ENCODE measurements around the gene P4HB.

P4HB gene

GRCh38 chr17:81815646-81815986 lies 44.7 kb downstream of the P4HB start:
- Histone ChIP-seq H3K4me3 (ENCODE audit: low read depth, low read length) (no peak overlapping the region), H3K4me1 (ENCODE audit: control insufficient read depth, insufficient read depth, low read length) (peaks cover 11% of the 10 kb centered on the region), H3K27ac (ENCODE audit: extremely low read depth, low read depth, low read length) (peak overlapping the region; percentile 64), H3K9me3 (ENCODE audit: control insufficient read depth, insufficient read depth, low read depth, low read length) (no peaks in the 10 kb centered on the region), H3K36me3 (ENCODE audit: control insufficient read depth in 2 of 2, insufficient read depth in 1 of 2, low read length in 2 of 2) (no peaks in the 10 kb centered on the region)
- POLR2A ChIA-PET = interaction anchor here (0.6 to 1.3 kb wide), 4 partner anchors 17 to 104 kb away, joined by 3 to 4 read pairs (median 4); partner anchors contain the start of gene MCRIP1
- TF ChIP-seq SP3 (tag by site-specific recombination; IDR thresholded peaks at IDR 0.05) (0 out of 2 replicates have a peak, but pooled peaks have one; percentile 6), SALL2 (tag by site-specific recombination; IDR thresholded peaks at IDR 0.05; ENCODE audit: borderline replicate concordance) (no peak), SP2 (tag by site-specific recombination; IDR thresholded peaks at IDR 0.05) (peak; percentile 25; the same call in 1 of the 2 replicates), OSR2 (tag by site-specific recombination; IDR thresholded peaks at IDR 0.05) (no peak), KLF1 (tag by site-specific recombination; IDR thresholded peaks at IDR 0.05) (peak; percentile 75)
- CTCF ChIA-PET = interaction anchor here (1.0 kb wide), 1 partner anchor 81 kb away, joined by 3 read pairs; no protein-coding TSS in a partner anchor

- CTCF ChIA-PET = interaction anchor here (0.8 to 1.0 kb wide), 2 partner anchors 79 to 80 kb away, joined by 3 read pairs; no protein-coding TSS in a partner anchor
- Histone ChIP-seq H3K4me3 (ENCODE audit: low read depth, low read length) (no peak overlapping the region), H3K36me3 (ENCODE audit: control insufficient read depth in 2 of 2, insufficient read depth in 1 of 2, low read length in 2 of 2) (no peaks in the 10 kb centered on the region), H3K4me1 (ENCODE audit: control insufficient read depth, insufficient read depth, low read length) (peaks cover 11% of the 10 kb centered on the region), H3K27ac (ENCODE audit: extremely low read depth, low read depth, low read length) (peak overlapping the region; percentile 64), H3K9me3 (ENCODE audit: control insufficient read depth, insufficient read depth, low read depth, low read length) (no peaks in the 10 kb centered on the region)
- POLR2A ChIA-PET = interaction anchor here (1.2 to 1.3 kb wide), 3 partner anchors 18 to 104 kb away, joined by 3 to 4 read pairs (median 4); partner anchors contain the start of gene MCRIP1
- no peak for TF ChIP-seq ZNF624 (tag by site-specific recombination; IDR thresholded peaks at IDR 0.05)
- TF ChIP-seq CTCF (tag by site-specific recombination; IDR thresholded peaks at IDR 0.05) = no peak
- TF ChIP-seq ZBTB8A (tag by site-specific recombination; IDR thresholded peaks at IDR 0.05) = peak; percentile 82
- no peak for TF ChIP-seq RBAK (tag by site-specific recombination; IDR thresholded peaks at IDR 0.05)
- no peak for TF ChIP-seq ZNF549 (tag by site-specific recombination; IDR thresholded peaks at IDR 0.05)
- TF ChIP-seq IKZF3 (tag by site-specific recombination; IDR thresholded peaks at IDR 0.05) = no peak
- no peak for TF ChIP-seq ZNF155 (tag by site-specific recombination; IDR thresholded peaks at IDR 0.05)
- 0 out of 2 replicates have a peak, but pooled peaks have one; percentile 35 for TF ChIP-seq ZNF10 (tag by site-specific recombination; IDR thresholded peaks at IDR 0.05)
- TF ChIP-seq ZNF214 (tag by site-specific recombination; IDR thresholded peaks at IDR 0.05; ENCODE audit: borderline replicate concordance) = no peak
- TF ChIP-seq ZNF677 (tag by site-specific recombination; IDR thresholded peaks at IDR 0.05) = no peak
- TF ChIP-seq ZNF521 (tag by site-specific recombination; IDR thresholded peaks at IDR 0.05) = no peak
- TF ChIP-seq ATF2 (tag by site-specific recombination; IDR thresholded peaks at IDR 0.05; ENCODE audit: low read depth) = no peak
- TF ChIP-seq HOXC10 (CRISPR knock-in tag; IDR thresholded peaks at IDR 0.05) = no peak
- no peak for TF ChIP-seq OVOL3 (tag by site-specific recombination; IDR thresholded peaks at IDR 0.05)
- TF ChIP-seq ZNF530 (tag by site-specific recombination; IDR thresholded peaks at IDR 0.05; ENCODE audit: low read depth) = no peak
- TF ChIP-seq ZNF426 (tag by site-specific recombination; IDR thresholded peaks at IDR 0.05) = no peak
- TF ChIP-seq ZBTB20 (tag by site-specific recombination; IDR thresholded peaks at IDR 0.05) = peak; percentile 80
- 0 out of 2 replicates have a peak, but pooled peaks have one; percentile 42 for TF ChIP-seq ZNF391 (tag by site-specific recombination; IDR thresholded peaks at IDR 0.05; ENCODE audit: borderline replicate concordance, low read depth)
- no peak for TF ChIP-seq ZNF707 (tag by site-specific recombination; IDR thresholded peaks at IDR 0.05)
- TF ChIP-seq ZNF623 (tag by site-specific recombination; IDR thresholded peaks at IDR 0.05) = no peak
- TF ChIP-seq HOXD13 (CRISPR knock-in tag; IDR thresholded peaks at IDR 0.05; ENCODE audit: borderline replicate concordance) = no peak
- peak; percentile 88 for TF ChIP-seq ZNF335 (tag by site-specific recombination; conservative IDR thresholded peaks at IDR 0.05)
- TF ChIP-seq ZNF398 (tag by site-specific recombination; IDR thresholded peaks at IDR 0.05) = peak; percentile 95
- TF ChIP-seq ZNF114 (tag by site-specific recombination; IDR thresholded peaks at IDR 0.05) = no peak
Observed at GRCh38 chr17:81814748-81815645, 45.3 kb downstream of the P4HB start.

Data from HEK293 (cell line).